ENCODE results near the gene RNF25.
A peak's percentile ranks its signal among the peaks of the same experiment; 100 is the strongest.

The RNF25 gene

GRCh38 chr2:218671097-218671653, 627 bp downstream of the RNF25 start:
- no peak for DNase-seq

GRCh38 chr2:218664653-218665052, 7.1 kb downstream of the RNF25 start:
- DNase-seq = no peak

DNA sequence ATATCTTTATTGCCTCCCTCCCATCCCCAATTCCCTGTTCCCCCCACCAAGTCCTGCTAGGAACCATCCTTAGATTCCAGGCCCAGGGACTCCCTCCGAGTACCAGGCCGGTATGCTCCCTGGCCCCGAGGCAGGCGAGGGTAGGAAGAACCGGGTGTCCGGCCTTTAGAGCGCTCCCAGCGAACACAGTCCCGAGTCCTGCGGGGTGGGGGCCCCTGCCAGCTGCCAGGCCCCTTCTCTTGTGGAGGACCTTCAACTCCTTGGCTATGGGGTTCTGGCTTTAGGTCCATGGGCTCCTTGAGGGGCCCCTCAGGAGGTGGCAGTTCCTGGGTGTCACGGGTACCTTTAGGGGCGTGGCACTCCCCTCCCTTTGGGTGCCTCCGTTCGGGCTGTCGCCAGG, 7.9 kb downstream of the RNF25 start:
- DNase-seq = no peak

- no peak for DNase-seq
Observed at GRCh38 chr2:218662827-218663226, 9.0 kb downstream of the RNF25 start.

- no peak for DNase-seq
Observed at GRCh38 chr2:218662377-218662776, 9.4 kb downstream of the RNF25 start.

DNA sequence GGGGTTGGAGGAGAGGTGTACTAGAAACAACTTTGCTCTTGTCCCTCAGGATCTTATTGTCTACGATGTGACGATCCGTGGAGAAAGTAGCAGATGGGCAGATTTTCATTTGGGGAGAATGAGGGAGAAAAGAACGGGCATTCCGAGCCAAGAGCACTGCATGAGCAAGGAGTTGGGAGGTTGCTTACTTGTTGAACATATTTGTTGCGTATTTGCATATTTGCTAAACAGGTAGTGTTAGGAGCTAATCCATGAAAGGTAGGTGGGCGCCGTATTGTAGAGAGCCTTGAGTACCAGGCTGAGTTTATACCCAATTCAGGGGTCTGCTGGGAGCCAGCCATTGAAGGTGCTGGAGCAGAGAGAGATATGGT, 11.8 kb downstream of the RNF25 start:
- no peak for DNase-seq

DNA sequence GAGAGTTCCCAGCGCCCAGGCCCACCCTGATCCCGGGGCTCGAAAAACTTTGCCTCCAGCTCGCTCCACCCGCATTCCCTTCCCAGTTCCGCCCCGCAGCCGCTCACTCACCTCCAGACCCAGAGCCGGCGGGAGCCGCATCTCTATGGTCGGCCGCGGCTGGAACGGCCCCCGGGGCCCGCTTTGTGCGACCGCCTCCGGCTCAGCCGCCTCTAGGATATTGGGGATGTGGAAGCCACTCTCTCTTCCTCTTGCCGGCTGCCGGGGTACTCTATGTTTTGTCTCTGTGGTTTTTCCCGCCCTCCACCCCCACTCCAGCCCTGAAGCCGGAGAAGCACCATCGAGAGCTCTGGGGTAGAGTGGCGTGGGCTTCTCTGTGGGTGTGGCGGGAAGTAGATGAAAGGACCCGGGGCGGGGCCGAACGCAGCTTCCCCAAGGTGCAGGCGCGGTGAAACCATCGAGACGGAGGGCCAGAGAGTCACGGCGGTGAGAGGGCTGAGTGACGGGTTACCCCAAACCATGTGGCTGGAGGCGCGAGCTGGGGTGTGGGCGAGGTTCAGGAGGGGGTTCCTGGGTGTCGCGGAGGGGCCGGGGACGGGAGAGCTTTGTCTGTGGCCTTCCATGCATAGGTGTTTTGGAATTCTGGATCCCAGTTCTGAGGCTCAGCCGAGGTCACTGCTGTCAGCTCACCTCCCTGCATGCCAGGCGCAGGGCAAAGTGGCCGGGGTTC, 12.4 kb downstream of the RNF25 start, which contains the start of the genes BCS1L and ZNF142:
TSS of gene BCS1L (plus strand) at position 426 of the 730 bp plus-strand sequence. CDS start 1,305 bp downstream, outside the sequence.
TSS of gene ZNF142 (minus strand) at position 366 of the 730 bp plus-strand sequence. CDS start 3,194 bp downstream, outside the sequence.
- peak; percentile 98 for DNase-seq

GRCh38 chr2:218658671-218659257, 13.0 kb downstream of the RNF25 start:
- peak; percentile 66 for DNase-seq

DNA sequence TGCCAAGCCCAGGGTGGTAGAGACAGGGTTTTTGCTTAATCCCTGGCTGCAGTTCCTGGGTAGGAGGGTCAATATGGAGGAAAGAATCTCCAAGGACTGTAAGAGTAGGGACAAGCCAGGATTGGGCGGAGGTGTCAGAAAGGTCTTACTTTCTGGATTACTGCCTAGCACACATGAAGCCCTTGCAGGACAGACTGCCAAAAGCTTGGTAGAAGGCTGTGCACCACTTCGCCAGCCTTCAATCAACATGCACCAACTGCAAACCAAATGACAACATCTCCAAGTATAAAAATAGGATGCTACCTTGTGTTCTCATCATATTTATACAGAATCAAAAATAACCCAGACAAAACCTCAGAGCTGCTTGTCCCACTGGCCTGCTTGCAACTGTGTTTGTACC, 16.1 kb downstream of the RNF25 start:
- DNase-seq = no peak

GRCh38 chr2:218648787-218649100, 23.1 kb downstream of the RNF25 start:
- no peak for DNase-seq

GRCh38 chr2:218648088-218648786, 23.6 kb downstream of the RNF25 start:
- peak; percentile 65 for DNase-seq

- no peak for DNase-seq
Observed at GRCh38 chr2:218645126-218645525, 26.7 kb downstream of the RNF25 start.

GRCh38 chr2:218644721-218645120, 27.1 kb downstream of the RNF25 start:
- DNase-seq = no peak

DNA sequence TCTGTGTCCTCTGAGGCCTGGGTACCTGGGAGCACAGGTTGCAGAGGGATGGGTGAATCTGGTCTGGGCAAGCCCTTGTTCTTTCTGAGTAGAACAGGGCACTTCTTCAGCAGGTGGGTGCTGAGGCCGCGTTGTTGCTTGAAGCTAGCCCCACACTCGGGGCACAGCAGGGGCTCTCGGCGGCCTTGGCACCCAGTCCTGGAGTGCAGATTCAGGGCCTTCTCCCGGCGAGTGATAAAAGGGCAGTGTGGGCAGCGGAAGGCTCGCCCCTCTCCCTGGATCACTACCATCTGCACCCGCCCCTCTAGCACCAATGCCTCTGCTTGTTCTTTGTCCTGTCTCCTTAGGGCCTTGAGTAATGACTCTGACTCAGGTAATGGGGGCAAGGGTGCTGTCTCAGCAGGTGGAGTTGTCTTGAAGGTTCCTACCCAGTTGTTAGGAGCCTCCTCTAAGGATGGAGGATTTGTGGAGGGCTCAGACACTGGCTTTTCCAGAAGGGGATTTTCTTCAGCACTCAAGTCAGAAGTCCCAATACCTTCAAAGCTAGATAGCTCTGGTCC, 28.0 kb downstream of the RNF25 start:
- no peak for DNase-seq

- no peak for DNase-seq
Observed at GRCh38 chr2:218642786-218643185, 29.0 kb downstream of the RNF25 start.

DNA sequence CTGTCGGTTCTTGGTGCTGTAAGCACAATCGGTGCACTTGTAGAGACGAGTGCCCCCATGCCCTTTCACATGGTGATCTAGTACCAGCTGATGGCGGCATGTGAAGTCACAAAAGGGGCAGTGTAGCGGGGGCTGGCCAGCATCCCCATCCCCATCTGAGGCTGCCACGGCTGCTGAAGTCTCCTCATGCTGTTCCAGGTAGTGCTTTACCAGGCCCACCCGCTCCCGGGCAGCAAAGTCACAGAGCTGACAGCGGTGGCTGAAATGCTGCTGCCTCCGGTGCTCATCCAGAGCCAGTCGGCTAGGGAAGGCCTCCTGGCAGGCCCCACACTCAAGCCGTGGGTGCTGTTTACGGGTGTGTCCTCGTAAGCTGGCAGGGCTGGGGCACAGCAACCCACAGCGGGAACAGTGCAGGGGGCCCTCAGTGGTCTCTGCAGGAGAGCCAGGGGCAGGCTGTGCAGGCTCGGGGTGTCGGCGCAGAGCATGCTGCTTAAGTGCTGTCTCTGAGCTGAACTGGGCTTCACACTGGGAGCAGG, 29.6 kb downstream of the RNF25 start:
- no peak for DNase-seq

- DNase-seq = no peak
Observed at GRCh38 chr2:218638372-218638771, 33.4 kb downstream of the RNF25 start.

GRCh38 chr2:218635719-218636118, 36.1 kb downstream of the RNF25 start:
- no peak for DNase-seq

GRCh38 chr2:218631837-218632236, 40.0 kb downstream of the RNF25 start:
- DNase-seq = no peak

DNA sequence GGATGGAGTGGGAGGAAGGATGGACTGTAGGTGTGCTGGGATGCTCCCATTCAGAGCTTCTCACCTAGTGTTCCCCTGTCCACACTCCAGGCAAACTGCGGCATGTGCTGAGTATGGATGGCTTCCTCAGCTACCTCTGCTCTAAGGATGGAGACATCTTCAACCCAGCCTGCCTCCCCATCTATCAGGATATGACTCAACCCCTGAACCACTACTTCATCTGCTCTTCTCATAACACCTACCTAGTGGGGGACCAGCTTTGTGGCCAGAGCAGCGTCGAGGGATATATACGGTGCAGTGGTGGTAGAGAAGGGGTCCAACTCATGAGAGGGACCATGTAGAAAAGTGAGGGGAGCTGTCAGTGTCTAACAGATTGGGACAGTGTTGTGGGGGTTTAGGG, 43.9 kb downstream of the RNF25 start:
- no peak for DNase-seq

DNA sequence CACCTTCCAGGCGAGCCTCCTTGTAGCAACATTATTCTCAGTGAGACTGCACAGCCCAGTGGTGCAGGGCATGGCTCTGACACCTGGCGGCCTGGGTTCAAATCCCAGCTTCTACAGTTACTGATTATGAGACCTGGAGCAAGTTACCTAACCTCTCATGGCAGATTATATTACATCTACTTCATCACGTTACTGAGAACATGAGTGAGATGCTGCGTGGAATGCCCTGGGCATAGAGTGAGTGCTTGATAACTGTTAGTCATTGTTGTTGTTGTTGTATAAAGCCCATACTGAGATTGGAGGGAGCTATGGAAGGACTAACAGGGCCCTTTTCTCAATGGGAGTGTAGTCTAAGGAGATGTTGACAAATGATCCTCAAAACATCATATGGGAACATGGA, 45.4 kb downstream of the RNF25 start:
- no peak for DNase-seq

DNA sequence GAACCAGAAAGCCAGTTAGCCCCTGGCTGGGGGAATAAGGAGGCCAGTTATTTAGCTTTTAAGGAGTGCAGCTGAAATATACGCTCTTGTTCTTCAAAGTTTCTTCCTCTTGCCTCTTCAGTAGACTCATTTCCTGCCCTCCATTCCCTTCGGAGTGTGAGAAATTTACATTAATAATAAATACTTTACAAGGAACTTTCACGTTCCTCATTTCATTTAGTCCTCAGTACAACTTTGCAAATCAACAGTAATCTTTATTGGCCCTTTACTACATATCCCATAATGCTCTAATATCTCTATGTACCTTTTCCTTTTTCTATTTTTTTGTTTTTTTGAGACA, 48.5 kb downstream of the RNF25 start:
- no peak for DNase-seq

GRCh38 chr2:218622606-218623365, 49.0 kb downstream of the RNF25 start:
- no peak for DNase-seq
